Measurements from ENCODE around the gene TNNI2.

Gene TNNI2

GRCh38 chr11:1842149-1843097, 3.6 kb downstream of the TNNI2 start:
- no peak for DNase-seq
- Mint-ChIP-seq H3K4me3 (no peak overlapping the region), H3K9me3 (no peaks in the 10 kb centered on the region), H3K27ac (no peak overlapping the region), H3K36me3 (ENCODE audit: low read depth) (no peaks in the 10 kb centered on the region), H3K4me1 (peaks cover 34% of the 10 kb centered on the region), H3K27me3 (ENCODE audit: low read depth, poor library complexity) (no peaks in the 10 kb centered on the region)
- TF ChIP-seq, protein P1, sequence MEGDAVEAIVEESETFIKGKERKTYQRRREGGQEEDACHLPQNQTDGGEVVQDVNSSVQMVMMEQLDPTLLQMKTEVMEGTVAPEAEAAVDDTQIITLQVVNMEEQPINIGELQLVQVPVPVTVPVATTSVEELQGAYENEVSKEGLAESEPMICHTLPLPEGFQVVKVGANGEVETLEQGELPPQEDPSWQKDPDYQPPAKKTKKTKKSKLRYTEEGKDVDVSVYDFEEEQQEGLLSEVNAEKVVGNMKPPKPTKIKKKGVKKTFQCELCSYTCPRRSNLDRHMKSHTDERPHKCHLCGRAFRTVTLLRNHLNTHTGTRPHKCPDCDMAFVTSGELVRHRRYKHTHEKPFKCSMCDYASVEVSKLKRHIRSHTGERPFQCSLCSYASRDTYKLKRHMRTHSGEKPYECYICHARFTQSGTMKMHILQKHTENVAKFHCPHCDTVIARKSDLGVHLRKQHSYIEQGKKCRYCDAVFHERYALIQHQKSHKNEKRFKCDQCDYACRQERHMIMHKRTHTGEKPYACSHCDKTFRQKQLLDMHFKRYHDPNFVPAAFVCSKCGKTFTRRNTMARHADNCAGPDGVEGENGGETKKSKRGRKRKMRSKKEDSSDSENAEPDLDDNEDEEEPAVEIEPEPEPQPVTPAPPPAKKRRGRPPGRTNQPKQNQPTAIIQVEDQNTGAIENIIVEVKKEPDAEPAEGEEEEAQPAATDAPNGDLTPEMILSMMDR (IDR thresholded peaks at IDR 0.05) = no peak

- no peaks in the 10 kb centered on the region for H3K9me3 Mint-ChIP-seq
- no peak for DNase-seq
- TF ChIP-seq, protein P1 (IDR thresholded peaks at IDR 0.05) = no peak
- no peak overlapping the region for H3K4me3 Mint-ChIP-seq
- no peaks in the 10 kb centered on the region for H3K36me3 Mint-ChIP-seq (ENCODE audit: low read depth)
- no peaks in the 10 kb centered on the region for H3K27me3 Mint-ChIP-seq (ENCODE audit: low read depth, poor library complexity)
- no peak overlapping the region for H3K27ac Mint-ChIP-seq
- H3K4me1 Mint-ChIP-seq = peaks cover 37% of the 10 kb centered on the region
These were observed 4.3 kb downstream of the TNNI2 start for GRCh38 chr11:1843098-1843473.

GRCh38 chr11:1843796-1844195, 5.0 kb downstream of the TNNI2 start:
- Mint-ChIP-seq H3K4me1 (peaks cover 37% of the 10 kb centered on the region), H3K27me3 (ENCODE audit: low read depth, poor library complexity) (peaks cover under 1% of the 10 kb centered on the region), H3K27ac (no peak overlapping the region), H3K4me3 (no peak overlapping the region), H3K36me3 (ENCODE audit: low read depth) (no peaks in the 10 kb centered on the region), H3K9me3 (no peaks in the 10 kb centered on the region)
- no peak for DNase-seq
- TF ChIP-seq, protein P1 (IDR thresholded peaks at IDR 0.05) = no peak

DNA sequence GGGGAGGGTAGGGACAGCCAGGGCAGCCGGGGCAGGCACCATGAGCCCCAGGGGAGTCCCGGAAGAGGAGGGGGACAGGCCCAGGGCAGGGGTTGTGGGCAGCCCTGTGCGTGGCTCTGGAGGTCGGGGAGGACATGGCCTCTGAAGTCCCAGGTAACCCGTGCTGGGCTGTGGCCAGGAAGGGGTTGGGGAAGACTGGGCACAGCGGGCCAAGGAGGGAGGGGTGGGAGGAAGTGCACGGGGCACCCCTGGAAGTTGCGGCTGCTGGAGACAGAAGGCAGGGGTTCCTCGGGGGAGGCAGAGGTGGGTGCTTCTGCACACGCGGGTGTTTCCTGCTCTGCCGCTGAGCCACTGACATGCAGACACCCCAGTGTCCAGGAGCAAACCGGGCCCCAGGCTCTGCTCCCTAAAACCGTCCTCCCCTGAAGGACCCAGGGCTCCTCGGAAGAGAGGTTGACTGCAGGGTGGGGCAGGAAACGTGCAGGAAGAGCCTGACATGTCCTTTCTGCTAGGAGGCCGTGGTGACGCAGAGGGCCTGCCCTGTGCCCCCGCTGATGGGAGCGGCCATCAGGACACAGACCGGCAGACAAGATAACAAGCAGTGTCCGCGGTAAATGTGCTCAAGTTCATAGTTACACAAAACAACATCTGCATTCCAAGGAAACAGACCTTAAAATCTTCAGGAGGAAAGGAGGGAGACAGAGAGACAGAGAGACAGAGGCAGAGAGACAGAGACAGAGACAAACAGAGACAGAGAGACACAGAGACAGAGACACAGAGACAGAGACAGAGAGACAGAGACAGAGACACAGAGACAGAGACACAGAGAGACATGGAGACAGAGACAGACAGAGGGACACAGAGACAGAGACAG, 5.7 kb downstream of the TNNI2 start:
- Mint-ChIP-seq H3K27ac (peak overlapping the region; percentile 41), H3K9me3 (no peaks in the 10 kb centered on the region), H3K27me3 (ENCODE audit: low read depth, poor library complexity) (peaks cover 5% of the 10 kb centered on the region)

DNA sequence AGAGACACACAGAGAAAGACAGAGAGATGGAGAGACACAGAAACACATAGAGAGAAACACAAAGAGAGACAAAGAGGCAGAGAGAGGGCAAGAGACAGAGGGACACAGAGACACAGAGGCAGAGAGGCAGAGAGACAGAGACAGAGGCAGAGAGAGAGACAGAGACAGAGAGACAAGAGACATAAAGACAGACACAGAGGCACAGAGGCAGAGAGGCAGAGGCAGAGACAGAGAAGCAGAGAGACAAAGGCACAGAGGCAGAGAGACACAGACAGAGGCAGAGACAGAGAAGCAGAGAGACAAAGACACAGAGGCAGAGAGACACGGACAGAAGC, 6.3 kb downstream of the TNNI2 start:
- Mint-ChIP-seq H3K36me3 (ENCODE audit: low read depth) (no peaks in the 10 kb centered on the region), H3K4me1 (peaks cover 37% of the 10 kb centered on the region), H3K27me3 (ENCODE audit: low read depth, poor library complexity) (peaks cover 5% of the 10 kb centered on the region), H3K27ac (peak overlapping the region; percentile 41), H3K9me3 (no peaks in the 10 kb centered on the region), H3K4me3 (no peak overlapping the region)
- TF ChIP-seq, protein P1 (IDR thresholded peaks at IDR 0.05) = no peak
- DNase-seq = no peak

More for the DNA sequence above, 5.7 kb downstream of the TNNI2 start:
- peak overlapping the region; percentile 13 for H3K4me3 Mint-ChIP-seq
- H3K4me1 Mint-ChIP-seq = peaks cover 37% of the 10 kb centered on the region
- H3K36me3 Mint-ChIP-seq (ENCODE audit: low read depth) = no peaks in the 10 kb centered on the region
- TF ChIP-seq, protein P1 (IDR thresholded peaks at IDR 0.05) = no peak
- DNase-seq = no peak
